Measurements from ENCODE around the gene ACOT7. TPM values are rescaled to one million over a fixed set of nuclear protein-coding genes. Genes with fewer than 3 reads are reported as not detected.

The ACOT7 gene
- total RNA-seq, 2 experiments from 2014 or later: 97.0 to 102 TPM

DNA sequence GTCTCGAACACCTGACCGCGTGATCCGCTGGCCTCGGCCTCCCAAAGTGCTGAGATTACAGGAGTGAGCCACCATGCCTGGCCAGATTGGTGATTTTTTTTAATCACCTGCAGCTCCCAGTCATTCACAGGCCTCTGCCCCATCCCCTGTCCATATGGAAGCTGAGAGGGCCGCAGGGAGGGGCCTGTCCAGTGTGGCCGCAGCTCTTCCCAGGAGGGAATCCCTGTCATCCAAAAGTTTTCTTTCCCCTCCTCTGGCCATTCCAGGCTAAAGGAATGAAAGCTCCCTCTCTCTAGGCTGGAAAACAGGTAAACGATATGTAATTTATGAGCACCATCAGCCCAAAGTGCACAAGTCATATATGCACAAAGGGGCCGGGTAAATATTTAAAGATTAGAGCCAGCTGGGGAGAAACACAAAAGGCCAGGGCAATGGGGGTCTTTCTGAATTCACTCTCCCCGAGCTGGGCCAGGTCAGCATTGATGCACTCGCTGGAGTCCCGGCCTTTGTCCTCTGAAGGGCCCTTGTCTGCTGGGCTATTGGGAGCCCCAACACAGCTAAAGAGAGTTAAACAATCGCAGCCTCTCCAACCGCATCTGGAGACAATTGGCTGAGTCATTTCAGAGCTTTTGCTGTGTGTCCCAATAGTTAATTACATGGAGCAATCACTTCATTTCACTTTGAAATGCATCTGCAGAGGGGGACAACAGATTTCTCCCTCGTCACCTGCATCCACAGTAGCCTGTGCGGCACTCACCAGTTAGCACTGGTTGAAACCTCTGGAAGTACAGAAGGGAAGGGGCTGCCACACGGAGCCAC, 153.4 kb downstream of the ACOT7 start:
- H3K9me3 Mint-ChIP-seq (ENCODE audit: insufficient read depth): no peaks in the 10 kb centered on the region
- ATAC-seq (no peak), DNase-seq (no peak)
- ChIA-PET CTCF (interaction anchor here (1.4 to 2.3 kb wide), 2 partner anchors 41 to 104 kb away, joined by 3 to 9 read pairs; partner anchors contain the start of gene RPL22), POLR2A (no interaction called here)
- no peak overlapping the region for H3K27ac Mint-ChIP-seq
- peaks cover 3% of the 10 kb centered on the region for H3K36me3 Mint-ChIP-seq (ENCODE audit: low read depth)
- H3K27me3 Mint-ChIP-seq (ENCODE audit: low read depth): peaks cover 45% of the 10 kb centered on the region
- H3K4me1 Mint-ChIP-seq (ENCODE audit: low read depth): peaks cover 8% of the 10 kb centered on the region
- H3K4me3 Mint-ChIP-seq: no peak overlapping the region

DNA sequence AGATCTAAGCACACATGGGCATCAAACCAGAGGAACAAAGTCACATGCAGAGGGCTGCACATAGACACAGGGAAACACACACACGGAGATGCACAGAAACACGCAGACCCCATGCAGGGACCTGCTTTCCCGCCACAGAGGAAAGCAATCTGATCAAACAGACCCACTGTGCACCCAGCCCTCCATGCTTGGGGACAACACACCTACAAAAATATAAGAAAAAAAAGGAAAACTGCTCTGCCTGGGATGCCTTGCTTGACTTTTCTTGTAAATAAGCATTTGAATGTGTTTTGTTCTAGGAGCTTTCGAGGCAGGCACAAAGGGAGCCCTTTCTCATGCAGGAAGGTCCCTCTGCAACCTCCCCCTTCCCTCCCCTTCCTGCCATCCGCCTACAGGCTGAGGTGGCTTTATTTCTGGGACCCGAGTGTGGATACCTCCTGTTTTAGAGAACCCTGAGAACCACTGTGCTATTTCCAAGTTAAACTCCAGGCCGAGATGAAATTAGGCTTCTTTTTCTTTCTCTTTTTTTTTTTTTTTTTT, 154.3 kb downstream of the ACOT7 start:
- peaks cover 4% of the 10 kb centered on the region for H3K36me3 Mint-ChIP-seq (ENCODE audit: low read depth)
- H3K27ac Mint-ChIP-seq: no peak overlapping the region
- no peak overlapping the region for H3K4me3 Mint-ChIP-seq
- no peaks in the 10 kb centered on the region for H3K9me3 Mint-ChIP-seq (ENCODE audit: insufficient read depth)
- no peak for DNase-seq
- no peak for ATAC-seq
- ChIA-PET POLR2A (interaction anchor here (1.0 kb wide), 1 partner anchor 41 kb away, joined by 3 read pairs; no protein-coding TSS in a partner anchor), CTCF (interaction anchor here (1.1 to 4.9 kb wide), 4 partner anchors 7 to 202 kb away, joined by 3 to 35 read pairs (median 6); partner anchors contain the start of genes HES3 and RPL22)
- peaks cover 16% of the 10 kb centered on the region for H3K4me1 Mint-ChIP-seq (ENCODE audit: low read depth)
- H3K27me3 Mint-ChIP-seq (ENCODE audit: low read depth): peaks cover 39% of the 10 kb centered on the region

DNA sequence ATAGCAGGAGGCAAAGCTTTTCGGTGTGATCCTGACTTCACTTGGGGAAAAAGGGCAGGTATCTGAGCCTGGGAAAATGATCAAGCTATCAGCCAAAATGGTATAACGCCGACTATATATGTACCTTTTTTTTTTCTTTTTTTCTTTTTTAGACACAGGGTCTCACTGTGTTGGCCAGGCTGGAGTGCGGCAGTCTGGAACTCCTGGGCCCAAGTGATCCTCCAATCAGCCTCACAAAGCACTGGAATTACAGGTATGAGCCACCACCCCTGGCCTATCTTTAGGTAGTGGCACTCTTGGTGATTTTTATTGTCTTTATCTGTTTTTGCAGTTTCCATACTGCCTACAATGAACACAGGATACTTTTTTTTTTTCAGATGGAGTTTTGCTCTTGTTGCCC, 156.5 kb downstream of the ACOT7 start:
- Mint-ChIP-seq H3K4me3 (peak overlapping the region; percentile 34), H3K9me3 (ENCODE audit: insufficient read depth) (no peaks in the 10 kb centered on the region), H3K27me3 (ENCODE audit: low read depth) (peaks cover 27% of the 10 kb centered on the region), H3K4me1 (ENCODE audit: low read depth) (peaks cover 31% of the 10 kb centered on the region), H3K27ac (peak overlapping the region; percentile 52), H3K36me3 (ENCODE audit: low read depth) (peaks cover 22% of the 10 kb centered on the region)
- POLR2A ChIA-PET: no interaction called here
- DNase-seq: no peak
- no peak for ATAC-seq
- CTCF ChIA-PET: interaction anchor here (1.2 to 4.9 kb wide), 4 partner anchors 9 to 111 kb away, joined by 3 to 35 read pairs (median 8); partner anchors contain the start of gene HES3

DNA sequence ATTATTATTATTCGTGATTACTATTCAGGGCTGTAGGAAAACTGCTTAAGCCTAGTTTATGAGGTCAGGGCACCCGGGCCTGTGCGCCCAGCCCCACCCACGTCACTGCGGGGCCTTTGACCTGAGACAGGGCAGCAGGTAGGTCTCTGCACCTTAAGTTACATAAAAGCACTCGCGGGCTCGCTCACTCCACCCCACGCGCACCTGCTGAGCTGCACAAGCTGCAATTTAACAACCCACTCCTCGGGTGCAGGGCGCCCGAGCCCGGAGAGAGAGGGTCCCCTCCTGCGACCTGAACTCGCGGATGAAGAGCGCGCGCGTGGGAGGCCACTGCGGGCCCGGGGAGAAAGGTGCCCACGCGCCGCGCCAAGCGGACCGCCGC, 158.3 kb downstream of the ACOT7 start:
- H3K36me3 Mint-ChIP-seq (ENCODE audit: low read depth): peaks cover 31% of the 10 kb centered on the region
- DNase-seq (peak; percentile 39), ATAC-seq (peak; percentile 16)
- H3K9me3 Mint-ChIP-seq (ENCODE audit: insufficient read depth): no peaks in the 10 kb centered on the region
- H3K27me3 Mint-ChIP-seq (ENCODE audit: low read depth): peaks cover 13% of the 10 kb centered on the region
- CTCF ChIA-PET: interaction anchor here (1.0 to 4.9 kb wide), 5 partner anchors 11 to 203 kb away, joined by 3 to 35 read pairs (median 6); partner anchors contain the start of gene HES3
- H3K27ac Mint-ChIP-seq: peak overlapping the region; percentile 86
- H3K4me3 Mint-ChIP-seq: peak overlapping the region; percentile 91
- H3K4me1 Mint-ChIP-seq (ENCODE audit: low read depth): peaks cover 26% of the 10 kb centered on the region
- POLR2A ChIA-PET: interaction anchor here (1.8 kb wide), 2 partner anchors 9 to 30 kb away, joined by 6 to 11 read pairs; partner anchors contain the start of gene RNF207

DNA sequence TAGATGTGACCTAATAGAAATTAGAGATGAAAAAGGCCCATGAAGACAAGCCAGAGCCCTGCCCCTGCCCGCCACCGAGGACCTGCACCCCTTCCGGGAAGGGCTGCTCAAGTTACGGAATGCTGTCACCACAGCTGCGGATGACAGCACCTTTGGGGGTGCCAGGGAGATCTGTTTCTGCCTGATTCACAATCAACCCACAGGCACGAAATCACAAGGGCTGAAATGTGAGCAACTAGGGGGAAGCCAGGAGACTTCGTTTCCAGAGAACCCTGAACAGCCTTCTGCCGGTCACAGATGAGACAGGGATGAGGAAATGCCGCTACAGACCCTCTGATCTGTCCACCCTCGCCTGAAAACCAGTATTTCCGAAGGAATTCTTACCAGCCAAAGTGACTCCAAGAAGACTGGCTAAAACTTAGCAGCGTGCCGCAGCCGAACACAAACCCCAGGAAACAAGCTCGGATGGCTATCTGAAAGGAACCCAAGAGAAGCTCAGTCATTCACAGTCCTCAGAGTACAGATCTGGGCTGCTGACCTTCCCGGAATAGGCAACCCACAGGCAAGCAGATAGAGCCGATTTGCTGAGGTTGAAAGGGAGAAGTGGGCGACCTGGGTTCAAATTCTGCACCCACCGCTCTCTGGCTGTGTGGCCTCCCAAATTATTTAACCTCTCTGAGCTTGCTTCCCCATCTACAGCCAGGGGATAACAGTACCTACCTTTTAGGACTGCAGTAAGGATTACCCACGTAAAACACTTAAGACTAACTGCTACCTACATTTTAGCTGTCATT, 158.9 kb downstream of the ACOT7 start:
- Mint-ChIP-seq H3K9me3 (ENCODE audit: insufficient read depth) (no peaks in the 10 kb centered on the region), H3K4me1 (ENCODE audit: low read depth) (peaks cover 26% of the 10 kb centered on the region), H3K36me3 (ENCODE audit: low read depth) (peaks cover 35% of the 10 kb centered on the region), H3K27me3 (ENCODE audit: low read depth) (peaks cover 8% of the 10 kb centered on the region), H3K4me3 (peak overlapping the region; percentile 91), H3K27ac (peak overlapping the region; percentile 86)
- ATAC-seq (no peak), DNase-seq (no peak)
- CTCF ChIA-PET: interaction anchor here (1.0 to 4.9 kb wide), 5 partner anchors 12 to 204 kb away, joined by 3 to 35 read pairs (median 6); partner anchors contain the start of gene HES3
- POLR2A ChIA-PET: interaction anchor here (0.5 to 1.8 kb wide), 3 partner anchors 8 to 270 kb away, joined by 4 to 11 read pairs (median 6); partner anchors contain the start of gene RNF207

DNA sequence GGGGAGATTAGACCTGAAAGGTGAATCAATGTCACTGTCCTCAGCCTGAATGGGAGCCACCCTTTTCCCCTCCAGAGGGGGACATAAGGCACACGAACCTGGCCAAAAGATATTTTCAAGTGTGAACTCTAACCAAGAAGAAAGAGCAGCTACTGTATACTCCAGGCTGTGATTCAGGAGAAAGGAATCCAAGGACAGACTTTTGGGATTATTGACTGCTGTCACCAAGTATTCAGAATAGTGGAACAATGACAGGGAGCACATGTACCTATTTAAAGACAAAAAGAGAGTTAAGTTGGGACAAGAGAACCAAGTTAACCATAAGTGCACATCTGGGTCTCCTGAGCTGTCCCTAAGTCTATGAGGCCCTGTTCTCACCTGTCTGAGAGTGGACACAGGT, 160.2 kb downstream of the ACOT7 start:
- CTCF ChIA-PET: interaction anchor here (1.4 kb wide), 1 partner anchor 13 kb away, joined by 9 read pairs; no protein-coding TSS in a partner anchor
- DNase-seq (no peak), ATAC-seq (no peak)
- Mint-ChIP-seq H3K9me3 (ENCODE audit: insufficient read depth) (no peaks in the 10 kb centered on the region), H3K4me1 (ENCODE audit: low read depth) (peaks cover 24% of the 10 kb centered on the region), H3K36me3 (ENCODE audit: low read depth) (peaks cover 36% of the 10 kb centered on the region), H3K4me3 (peak overlapping the region; percentile 22), H3K27ac (no peak overlapping the region), H3K27me3 (ENCODE audit: low read depth) (no peaks in the 10 kb centered on the region)
- POLR2A ChIA-PET: no interaction called here

DNA sequence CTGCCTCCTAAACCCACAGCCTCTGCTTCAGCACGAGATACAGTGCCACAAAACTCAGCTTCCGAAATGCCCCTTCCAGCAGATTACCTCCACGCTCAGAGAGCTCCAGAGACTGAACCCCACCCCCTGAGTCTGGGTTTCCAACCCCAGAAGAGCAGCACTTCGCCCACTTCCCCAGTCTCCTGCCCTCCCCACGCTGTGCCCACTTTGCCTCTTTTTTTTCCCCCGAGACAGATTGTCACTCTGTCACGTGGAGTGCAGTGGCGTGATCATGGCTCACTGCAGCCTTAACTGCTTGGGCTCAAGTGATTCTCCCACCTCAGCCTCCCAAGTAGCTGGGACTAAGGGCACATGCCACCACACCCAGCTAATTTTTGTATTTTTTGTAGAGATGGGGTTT, 167.9 kb downstream of the ACOT7 start:
- DNase-seq (no peak), ATAC-seq (no peak)
- ChIA-PET POLR2A (interaction anchor here (1.7 kb wide), 1 partner anchor 10 kb away, joined by 6 read pairs; the partner anchor contains the start of gene ICMT), CTCF (interaction anchor here (1.1 to 1.7 kb wide), 3 partner anchors 19 to 21 kb away, joined by 3 to 7 read pairs (median 4); no protein-coding TSS in a partner anchor)
- H3K27ac Mint-ChIP-seq: no peak overlapping the region
- peaks cover 53% of the 10 kb centered on the region for H3K36me3 Mint-ChIP-seq (ENCODE audit: low read depth)
- H3K4me1 Mint-ChIP-seq (ENCODE audit: low read depth): peaks cover 2% of the 10 kb centered on the region
- H3K9me3 Mint-ChIP-seq (ENCODE audit: insufficient read depth): no peaks in the 10 kb centered on the region
- no peak overlapping the region for H3K4me3 Mint-ChIP-seq
- H3K27me3 Mint-ChIP-seq (ENCODE audit: low read depth): no peaks in the 10 kb centered on the region

DNA sequence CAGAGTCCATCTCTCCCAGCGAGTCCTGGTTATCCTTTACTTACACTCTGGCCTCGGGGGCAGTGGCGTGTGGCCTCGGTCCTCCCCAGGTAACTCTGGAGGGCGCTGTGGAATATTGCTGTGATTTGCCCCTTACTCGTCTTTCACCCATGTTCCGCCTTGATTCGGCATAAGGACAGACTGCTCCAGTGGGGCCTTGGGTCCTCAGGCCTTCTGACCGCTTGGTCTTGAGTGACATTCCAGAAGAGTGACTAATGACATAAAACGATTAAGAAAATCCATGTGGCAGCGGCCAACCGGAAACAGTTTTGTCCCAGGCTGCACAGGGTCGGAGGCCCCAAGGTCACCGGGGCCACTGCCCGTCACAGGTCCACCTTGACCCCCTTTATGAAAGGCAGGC, 168.8 kb downstream of the ACOT7 start:
- DNase-seq: no peak
- Mint-ChIP-seq H3K4me1 (ENCODE audit: low read depth) (peaks cover 2% of the 10 kb centered on the region), H3K36me3 (ENCODE audit: low read depth) (peaks cover 51% of the 10 kb centered on the region), H3K9me3 (ENCODE audit: insufficient read depth) (no peaks in the 10 kb centered on the region), H3K4me3 (no peak overlapping the region), H3K27me3 (ENCODE audit: low read depth) (no peaks in the 10 kb centered on the region), H3K27ac (no peak overlapping the region)
- ChIA-PET CTCF (interaction anchor here (0.9 to 1.2 kb wide), 2 partner anchors 20 kb away, joined by 4 to 7 read pairs; no protein-coding TSS in a partner anchor), POLR2A (no interaction called here)
- ATAC-seq: no peak

DNA sequence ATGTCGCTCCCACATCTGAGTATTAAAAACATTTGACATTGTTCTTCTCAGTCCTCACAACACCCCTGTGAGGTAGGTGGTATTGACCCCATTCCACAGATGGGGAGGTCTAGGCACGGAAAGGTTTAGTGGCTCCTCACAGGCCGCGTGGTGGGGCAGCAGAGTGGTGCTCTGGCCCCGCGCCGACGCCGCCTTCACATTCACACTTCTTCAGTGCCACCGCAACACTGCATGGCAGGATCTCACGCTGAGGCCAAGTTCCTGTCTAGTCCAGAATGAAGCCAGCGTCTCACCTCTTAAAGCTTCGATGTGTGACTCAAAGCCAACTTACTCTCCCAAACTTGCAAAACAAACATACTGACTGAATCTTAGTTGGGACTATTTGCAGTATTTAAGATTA, 169.9 kb downstream of the ACOT7 start:
- DNase-seq (no peak), ATAC-seq (no peak)
- H3K36me3 Mint-ChIP-seq (ENCODE audit: low read depth): peaks cover 50% of the 10 kb centered on the region
- H3K27ac Mint-ChIP-seq: no peak overlapping the region
- H3K4me1 Mint-ChIP-seq (ENCODE audit: low read depth): peaks cover 2% of the 10 kb centered on the region
- H3K9me3 Mint-ChIP-seq (ENCODE audit: insufficient read depth): no peaks in the 10 kb centered on the region
- CTCF ChIA-PET: interaction anchor here (0.9 kb wide), 1 partner anchor 19 kb away, joined by 4 read pairs; no protein-coding TSS in a partner anchor
- POLR2A ChIA-PET: no interaction called here
- H3K27me3 Mint-ChIP-seq (ENCODE audit: low read depth): no peaks in the 10 kb centered on the region
- no peak overlapping the region for H3K4me3 Mint-ChIP-seq

DNA sequence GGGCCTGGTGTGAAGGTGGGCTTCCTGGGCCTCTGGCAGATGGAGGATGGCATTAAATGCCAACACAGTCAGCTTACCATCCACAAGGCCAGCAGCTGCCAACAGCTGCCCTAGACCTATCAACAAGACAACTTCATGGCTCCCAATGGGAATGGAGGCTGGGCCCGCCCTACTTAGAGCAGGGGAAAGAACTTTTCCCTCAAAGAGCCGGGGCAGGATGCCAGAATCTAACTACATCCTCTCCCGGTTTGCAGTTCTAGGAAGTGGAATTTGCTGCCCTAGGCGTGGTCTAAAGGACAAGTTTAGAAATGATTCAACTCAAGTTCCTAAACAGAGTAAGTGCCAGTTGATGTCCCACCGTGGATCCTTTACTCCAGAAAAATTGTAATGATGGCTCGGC, 170.9 kb downstream of the ACOT7 start:
- peaks cover 50% of the 10 kb centered on the region for H3K36me3 Mint-ChIP-seq (ENCODE audit: low read depth)
- H3K4me3 Mint-ChIP-seq: no peak overlapping the region
- DNase-seq (no peak), ATAC-seq (no peak)
- POLR2A ChIA-PET: no interaction called here
- no peaks in the 10 kb centered on the region for H3K9me3 Mint-ChIP-seq (ENCODE audit: insufficient read depth)
- no peaks in the 10 kb centered on the region for H3K27me3 Mint-ChIP-seq (ENCODE audit: low read depth)
- CTCF ChIA-PET: no interaction called here
- H3K27ac Mint-ChIP-seq: no peak overlapping the region
- peaks cover 2% of the 10 kb centered on the region for H3K4me1 Mint-ChIP-seq (ENCODE audit: low read depth)

DNA sequence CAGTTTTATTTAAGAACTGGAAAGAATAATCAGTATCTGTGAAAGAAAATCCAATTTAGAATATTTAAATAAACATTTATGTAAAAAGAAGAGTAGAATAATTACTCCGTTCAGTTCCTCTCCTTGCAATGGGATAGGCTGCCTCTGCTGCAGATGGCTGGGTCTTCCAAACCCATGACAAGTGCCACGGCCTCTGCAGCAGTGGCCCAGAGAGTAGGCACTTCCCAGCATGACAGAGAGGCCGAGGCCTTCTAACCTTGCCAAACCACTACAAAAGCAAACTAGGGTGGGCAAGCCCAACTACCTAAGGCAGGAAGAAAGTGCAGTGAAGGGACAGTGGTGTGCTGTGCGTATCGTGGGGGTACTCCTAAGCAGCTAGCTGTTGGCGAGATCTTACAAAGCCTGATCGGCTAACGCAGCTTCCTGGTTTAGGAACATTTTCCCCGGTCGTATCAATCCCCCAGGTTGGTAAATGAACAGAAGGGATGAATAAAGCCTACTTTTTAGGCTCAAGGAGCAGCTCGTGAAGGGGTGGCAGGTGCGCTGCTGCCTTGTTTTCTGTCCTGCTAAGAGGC, 172.3 kb downstream of the ACOT7 start:
- Mint-ChIP-seq H3K4me1 (ENCODE audit: low read depth) (peaks cover under 1% of the 10 kb centered on the region), H3K9me3 (ENCODE audit: insufficient read depth) (no peaks in the 10 kb centered on the region), H3K27ac (no peak overlapping the region), H3K36me3 (ENCODE audit: low read depth) (peaks cover 40% of the 10 kb centered on the region), H3K4me3 (no peak overlapping the region), H3K27me3 (ENCODE audit: low read depth) (no peaks in the 10 kb centered on the region)
- no peak for DNase-seq
- no peak for ATAC-seq
- ChIA-PET CTCF (interaction anchor here (1.9 kb wide), 1 partner anchor 16 kb away, joined by 7 read pairs; the partner anchor contains the start of gene RNF207), POLR2A (no interaction called here)

All from activated CD8-positive, alpha-beta T cell treated with anti-CD3 and anti-CD28 coated beads, Interleukin-2, amount 10 ng/mL, durations not matched to agents 7 days and 5 days (primary cell).